Jurkat, Clone E6-1 (cell line): Measurements from ENCODE around the gene CFAP46.
"Not testable (repeated sequence)": the region's sequence is repeated elsewhere in the genome, so short reads cannot be mapped to it uniquely, and the experiment has no call there.

Experiments used
- DNase-seq: peaks from one replicate; pipeline ENCODE4 v3.0.0-alpha.2; 2011; ENCODE audit warnings: low read depth, low spot score
- H3K4me3 ChIP-seq: 2 replicates; pipeline ENCODE4 v1.5.1; 2011; ENCODE audit warnings: mild to moderate bottlenecking, low read length, control low read depth, moderate library complexity

The CFAP46 gene

DNA sequence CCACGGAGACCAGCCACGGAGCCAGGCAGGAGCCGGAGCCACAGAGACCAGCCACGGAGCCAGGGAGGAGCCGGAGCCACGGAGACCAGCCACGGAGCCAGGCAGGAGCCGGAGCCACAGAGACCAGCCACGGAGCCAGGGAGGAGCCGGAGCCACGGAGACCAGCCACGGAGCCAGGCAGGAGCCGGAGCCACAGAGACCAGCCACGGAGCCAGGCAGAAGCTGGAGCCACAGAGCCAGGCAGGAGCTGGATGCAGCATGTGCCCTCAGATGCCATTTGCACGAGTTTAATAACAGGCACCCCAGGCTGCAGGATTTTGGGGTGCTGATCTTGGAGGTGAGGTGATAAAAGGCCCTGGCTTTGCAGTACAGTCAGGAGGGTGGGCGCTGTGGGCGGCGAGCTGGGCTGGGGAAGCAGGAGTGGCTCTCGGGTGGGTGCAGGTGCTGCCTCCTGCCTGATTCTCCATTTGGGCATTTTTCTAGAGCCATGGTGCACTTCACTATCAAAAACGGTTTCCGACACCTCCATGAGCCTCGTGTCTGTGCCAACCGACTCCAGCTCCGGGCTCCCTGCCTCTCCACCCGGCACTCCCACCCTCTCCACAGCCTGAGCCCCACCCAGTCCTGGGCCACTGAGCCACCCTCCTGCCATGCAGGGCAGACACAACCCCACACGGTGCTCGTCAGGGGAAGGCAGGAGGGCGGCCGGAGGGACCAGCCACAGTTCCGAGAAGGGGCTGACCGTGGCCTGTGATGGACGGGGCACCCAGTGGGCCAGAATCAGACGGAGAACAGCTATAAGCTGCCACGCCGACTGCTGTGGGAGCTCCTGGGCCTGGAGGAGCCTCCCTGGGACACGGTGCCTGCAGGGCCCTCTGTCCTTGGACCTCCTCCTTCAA, 115.6 kb downstream of the CFAP46 start:
- H3K4me3 ChIP-seq, result no peak overlapping the region
- no peak for DNase-seq

DNA sequence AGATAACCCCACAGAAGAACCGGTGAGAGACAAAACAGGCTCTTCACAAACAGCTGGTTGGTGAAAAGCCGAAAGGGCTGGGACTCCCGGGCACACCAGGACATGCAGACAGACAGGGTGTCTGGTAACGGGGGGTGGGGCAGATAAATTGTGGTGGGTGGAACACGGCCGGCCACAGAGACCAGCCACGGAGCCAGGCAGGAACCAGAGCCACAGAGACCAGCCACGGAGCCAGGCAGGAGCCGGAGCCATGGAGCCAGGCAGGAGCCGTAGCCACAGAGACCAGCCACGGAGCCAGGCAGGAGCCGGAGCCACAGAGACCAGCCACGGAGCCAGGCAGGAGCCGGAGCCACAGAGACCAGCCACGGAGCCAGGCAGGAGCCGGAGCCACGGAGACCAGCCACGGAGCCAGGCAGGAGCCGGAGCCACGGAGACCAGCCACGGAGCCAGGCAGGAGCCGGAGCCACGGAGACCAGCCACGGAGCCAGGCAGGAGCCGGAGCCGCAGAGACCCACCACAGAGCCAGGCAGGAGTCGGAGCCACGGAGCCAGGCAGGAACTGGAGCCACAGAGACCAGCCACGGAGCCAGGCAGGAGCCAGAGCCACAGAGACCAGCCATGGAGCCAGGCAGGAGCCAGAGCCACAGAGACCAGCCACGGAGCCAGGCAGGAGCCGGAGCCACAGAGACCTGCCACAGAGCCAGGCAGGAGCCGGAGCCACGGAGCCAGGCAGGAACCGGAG, 116.4 kb downstream of the CFAP46 start:
- not testable (repeated sequence) for DNase-seq, H3K4me3 ChIP-seq

DNA sequence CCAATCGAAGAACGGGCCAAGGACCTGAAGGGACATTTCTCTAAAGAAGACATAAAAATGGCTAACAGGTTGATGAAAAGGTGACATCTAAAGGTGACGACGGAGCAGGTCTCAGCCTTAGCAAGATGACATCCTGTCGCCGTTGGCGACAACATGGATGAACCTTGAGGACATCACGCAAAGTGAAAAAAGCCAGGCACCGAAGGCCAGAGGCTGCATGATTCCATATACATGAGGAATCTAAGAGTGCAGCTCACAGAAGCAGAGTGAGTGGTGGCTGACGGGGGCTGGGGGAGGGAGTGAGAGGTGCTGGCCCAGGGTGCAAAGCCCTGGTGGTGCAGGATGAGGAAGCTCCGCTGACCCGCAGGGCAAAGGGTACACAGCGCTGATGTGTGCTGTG, 122.3 kb downstream of the CFAP46 start:
- H3K4me3 ChIP-seq, result no peak overlapping the region
- DNase-seq, result no peak

DNA sequence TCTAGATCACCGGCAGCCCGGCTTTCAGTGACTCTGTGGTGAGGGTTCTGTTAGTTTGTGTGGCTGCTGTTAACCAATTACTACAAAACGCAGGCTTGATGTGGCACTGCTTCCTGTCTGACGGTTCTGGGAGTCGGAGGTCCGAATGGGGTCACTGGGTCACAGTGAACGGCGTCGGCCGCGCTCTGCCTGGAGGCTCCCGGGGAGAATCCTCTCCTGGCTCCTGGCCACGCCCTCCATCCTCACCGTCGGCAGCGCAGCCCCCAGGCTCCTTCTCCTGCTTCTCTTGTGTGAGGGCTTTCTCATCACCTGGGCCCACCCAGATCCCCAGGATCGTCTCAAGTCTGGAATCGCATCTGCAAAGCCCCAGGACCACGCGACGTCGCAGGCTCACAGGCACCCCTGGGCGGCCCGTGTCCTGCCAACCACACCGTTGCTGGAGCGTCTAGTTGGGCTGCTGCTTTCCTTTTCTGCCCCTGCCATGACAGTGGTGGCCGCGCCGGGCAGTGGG, 124.6 kb downstream of the CFAP46 start:
- DNase-seq, result no peak
- H3K4me3 ChIP-seq, result no peak overlapping the region

DNA sequence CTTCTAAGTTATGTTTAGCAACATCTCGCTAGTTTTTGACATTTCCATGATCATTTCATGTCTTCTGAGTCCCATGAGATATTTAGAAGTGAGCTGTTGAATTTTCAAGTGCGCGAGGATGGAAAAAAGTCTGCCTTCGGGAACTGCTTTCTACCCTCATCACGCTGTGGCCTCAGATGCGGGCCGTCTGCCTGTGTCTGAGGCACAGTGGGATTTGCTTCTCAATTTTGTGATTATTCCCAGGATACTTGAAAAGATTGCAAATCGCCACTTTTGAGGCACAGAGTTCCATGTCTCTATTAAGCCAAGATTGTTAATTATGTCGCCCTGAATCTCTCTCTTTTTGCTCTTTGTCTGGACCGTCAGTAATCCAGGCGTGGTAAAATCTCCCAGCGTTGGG, 125.7 kb downstream of the CFAP46 start:
- no peak overlapping the region for H3K4me3 ChIP-seq
- DNase-seq, result no peak

DNA sequence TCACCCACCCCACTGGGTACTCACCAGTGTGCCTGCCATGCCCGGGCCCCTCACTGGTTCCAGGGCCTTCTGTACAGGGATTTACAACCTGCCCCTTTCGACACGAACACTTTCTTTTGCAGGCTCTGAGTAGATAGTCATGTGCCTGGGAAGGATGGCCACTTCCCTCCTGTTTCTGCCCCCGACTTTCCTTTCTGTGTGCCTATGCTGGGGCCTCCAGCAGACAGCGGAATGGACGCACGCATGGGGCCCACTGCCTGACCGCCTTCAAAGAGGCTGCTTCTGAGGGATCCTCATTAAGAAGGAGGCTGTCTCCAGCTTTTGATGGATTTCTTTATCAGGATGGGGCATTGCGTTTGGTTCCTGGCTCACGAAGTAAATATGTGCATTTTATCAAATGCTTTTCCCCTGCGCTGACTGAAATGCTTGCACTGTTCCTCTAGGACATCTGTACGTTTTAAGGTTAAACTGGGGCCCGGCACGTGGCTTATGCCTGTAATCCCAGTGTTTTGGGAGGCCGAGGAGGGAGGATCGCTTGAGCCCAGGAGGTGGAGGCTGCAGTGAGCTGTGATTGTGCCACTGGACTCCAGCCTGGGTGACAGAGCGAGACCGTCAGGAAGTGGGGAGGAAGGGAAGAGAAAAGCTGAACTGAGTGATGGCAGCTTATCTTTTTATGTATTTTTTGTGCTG, 127.1 kb downstream of the CFAP46 start:
- no peak for DNase-seq
- H3K4me3 ChIP-seq, result no peak overlapping the region

DNA sequence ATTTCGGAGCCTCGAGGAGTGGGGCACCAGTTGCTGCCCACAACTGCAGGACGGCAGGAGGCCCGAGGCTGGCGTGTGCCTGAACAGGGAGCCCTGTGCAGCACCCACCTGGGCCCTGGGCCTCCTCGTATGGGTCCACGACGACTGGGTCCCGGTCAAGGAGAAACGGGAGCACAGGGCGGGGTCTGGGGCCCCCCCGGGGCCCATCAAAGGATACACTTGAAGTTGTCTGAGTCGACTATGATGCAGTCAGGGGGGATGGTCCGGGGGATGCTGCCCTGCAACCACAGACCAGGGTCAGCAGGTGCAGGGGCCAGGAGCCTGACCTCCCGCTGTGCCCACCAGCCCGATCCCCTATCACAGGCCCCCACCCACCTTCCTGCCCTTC, 127.9 kb downstream of the CFAP46 start:
- no peak overlapping the region for H3K4me3 ChIP-seq
- DNase-seq, result no peak

DNA sequence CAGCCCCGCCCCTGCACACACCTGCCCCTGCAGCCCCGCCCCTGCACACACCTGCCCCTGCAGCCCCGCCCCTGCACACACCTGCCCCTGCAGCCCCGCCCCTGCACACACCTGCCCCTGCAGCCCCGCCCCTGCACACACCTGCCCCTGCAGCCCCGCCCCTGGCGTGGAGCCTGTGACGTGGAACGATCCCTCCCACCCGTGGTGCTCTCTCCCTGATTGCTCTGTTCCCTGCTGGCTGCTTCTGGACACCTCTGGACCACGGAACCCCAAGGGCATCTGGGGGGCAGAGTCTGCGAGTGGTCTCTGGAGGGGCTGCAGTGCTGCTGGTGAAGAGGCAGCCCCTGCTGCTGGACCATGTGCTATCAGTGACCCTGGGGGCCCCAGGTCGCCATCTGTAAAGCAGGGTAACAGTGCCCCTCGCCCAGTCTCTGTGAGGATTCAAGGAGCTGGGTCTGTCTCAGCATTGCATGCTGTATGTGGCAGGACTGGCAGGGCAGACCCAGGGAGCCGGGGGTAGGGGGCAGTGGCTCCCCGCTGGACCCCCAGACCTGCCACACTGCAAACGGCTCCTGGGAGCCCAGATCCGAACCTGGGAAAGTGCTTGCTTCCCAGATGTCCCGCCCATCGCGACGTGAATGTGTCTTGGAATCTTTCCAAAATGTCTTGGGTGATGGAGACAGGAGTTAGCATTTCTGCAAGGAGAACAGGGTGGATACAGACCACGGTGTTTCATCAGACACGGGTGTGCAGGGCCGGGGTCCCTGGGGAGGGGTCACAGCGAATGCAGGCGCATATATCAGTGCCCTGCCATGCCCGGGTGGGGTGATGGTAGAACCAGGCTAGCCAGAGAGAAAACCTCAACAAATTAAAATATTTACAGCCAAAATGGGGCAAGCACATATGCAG, 128.6 kb downstream of the CFAP46 start:
- H3K4me3 ChIP-seq, result no peak overlapping the region
- DNase-seq, result no peak

DNA sequence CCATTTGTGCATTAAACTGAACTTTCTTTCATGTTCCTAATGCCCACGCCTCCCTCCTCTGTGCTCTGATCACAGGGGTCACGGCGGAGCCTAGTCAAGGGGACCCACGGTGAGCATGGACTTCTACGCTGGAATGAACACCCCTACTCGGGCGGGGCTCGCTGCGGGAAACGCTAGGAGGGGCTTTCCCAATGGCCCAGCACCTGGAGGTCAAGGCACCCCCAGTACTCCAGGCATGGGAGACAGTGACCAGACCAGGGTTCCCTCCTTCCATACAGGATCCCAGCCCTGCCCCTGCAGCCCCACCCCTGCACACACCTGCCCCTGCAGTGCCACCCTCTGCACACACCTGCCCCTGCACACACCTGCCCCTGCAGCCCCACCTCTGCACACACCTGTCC, 129.4 kb downstream of the CFAP46 start:
- H3K4me3 ChIP-seq, result no peak overlapping the region
- DNase-seq, result no peak

DNA sequence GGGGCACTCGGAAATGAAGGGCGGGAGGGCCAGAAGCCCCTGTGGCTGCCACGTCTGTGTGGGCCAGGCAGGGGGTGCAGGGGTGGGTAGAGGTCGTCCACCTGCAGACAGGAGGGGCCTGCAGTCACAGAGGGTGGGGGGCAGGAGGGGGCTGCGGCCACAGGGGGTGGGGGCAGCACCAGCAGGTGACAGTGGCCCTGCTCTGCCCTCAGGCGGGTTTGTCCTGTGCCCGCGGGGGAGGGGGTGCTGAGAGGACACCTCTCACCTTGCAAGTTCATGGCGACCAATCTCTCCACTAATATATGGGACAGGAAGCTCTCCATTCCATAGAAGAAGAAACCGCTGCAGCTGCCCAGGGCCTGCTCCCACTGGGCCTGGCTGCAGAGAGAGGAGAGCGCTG, 129.8 kb downstream of the CFAP46 start:
- H3K4me3 ChIP-seq, result no peak overlapping the region
- DNase-seq, result no peak

DNA sequence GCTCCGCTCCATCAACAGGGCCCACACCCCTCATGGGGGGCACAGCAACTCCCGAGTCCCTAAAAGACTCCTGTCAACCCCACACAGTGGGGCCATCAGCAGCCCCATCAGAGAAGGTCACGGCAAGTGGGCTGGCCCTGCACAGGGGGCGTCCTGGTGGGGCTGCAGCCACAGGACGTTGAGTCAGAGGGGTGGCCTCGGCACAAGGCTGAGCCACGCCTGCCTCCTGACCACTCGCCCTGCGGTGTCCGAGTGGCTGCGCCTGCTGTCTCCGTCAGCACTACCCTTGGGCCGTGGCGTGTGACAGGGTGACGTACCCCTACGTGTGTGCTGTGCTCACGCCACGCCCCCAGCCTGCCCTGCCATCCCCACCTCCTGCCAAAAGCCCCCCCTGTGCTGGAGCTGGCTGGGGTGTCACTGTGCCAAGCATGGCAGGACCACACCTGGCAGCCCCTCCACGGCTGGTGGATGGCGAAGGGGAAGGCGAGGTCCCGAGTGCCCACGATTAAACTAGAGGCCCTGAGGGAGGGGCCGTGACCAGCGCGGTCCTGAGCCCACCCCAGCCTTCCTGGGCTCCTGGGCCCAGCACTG, 130.4 kb downstream of the CFAP46 start:
- DNase-seq, result no peak
- H3K4me3 ChIP-seq, result no peak overlapping the region

DNA sequence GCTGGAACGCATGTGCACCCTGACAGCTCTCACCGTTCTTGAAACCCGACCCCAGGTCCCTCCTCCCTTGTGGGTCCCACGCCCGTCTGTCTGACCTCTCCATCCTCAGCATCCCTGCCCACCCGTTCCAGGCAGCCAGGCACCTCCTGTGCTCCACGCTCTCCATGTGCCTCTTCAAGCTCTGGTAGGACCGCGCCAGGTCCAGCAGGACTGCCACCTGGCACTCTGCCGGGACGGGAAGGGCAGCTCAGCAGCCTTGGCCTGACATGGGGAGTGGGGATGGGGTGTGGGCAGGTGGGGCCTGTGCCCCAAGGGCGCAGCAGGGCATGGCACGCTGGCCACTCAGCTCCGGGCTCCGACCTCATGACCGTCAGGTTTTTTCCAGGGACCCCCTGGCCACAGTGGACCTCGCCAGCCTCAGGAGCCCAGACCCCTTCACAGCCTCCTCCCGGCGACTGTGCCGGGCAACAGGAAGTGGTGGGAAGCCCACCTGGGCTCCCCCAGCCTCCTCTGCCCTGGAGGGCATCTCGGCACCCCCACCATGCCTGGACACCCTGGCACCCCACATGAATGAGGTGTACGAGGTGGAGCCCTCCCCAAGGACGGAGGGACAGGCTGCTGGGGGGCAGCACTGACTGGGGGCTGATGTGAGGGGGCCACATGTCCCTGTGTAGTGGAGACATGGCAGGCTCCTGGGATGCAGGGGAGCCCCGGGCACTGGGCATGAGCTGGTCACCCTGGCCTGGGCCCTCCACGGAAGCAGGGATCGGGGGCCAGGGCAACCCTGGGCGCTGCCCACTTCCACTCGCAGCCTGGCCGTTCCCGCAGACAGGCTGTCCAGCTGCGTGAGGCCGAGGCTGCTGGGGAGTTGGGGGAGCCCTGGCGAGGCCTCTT, 131.3 kb downstream of the CFAP46 start:
- H3K4me3 ChIP-seq, result no peak overlapping the region
- DNase-seq, result no peak

DNA sequence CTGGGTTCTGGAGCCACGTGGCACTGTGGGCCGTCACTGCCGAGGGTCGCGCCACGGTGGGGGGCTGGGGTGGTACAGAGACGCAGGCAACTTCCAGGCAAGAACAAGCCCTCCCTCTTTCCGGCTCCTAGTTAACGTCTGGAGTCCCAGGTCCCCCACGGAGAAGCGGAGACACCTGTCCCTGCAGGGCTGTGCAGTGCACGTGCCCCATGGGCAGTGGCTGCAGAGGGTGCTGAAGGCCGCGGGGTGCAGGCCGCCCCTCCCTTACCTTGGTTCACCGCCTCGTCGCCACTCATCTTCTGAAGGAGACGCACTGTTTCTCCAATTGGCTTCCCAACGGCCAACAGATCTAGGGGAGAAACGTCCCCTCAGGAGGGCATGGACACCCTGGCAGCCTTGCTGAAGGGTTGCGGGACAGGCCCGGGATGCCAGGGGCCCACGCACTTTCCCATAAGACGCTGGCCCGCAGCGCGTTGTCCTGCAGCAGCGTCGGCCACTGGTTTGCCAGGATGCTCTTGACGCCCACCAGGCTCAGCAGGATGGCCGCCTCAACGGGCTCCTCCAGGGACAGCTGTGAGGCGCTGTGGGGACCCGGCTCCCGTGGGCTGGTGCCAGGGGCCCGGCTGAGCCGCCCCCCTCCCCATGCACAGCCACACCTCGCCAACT, 132.1 kb downstream of the CFAP46 start:
- H3K4me3 ChIP-seq, result no peak overlapping the region
- DNase-seq, result no peak

DNA sequence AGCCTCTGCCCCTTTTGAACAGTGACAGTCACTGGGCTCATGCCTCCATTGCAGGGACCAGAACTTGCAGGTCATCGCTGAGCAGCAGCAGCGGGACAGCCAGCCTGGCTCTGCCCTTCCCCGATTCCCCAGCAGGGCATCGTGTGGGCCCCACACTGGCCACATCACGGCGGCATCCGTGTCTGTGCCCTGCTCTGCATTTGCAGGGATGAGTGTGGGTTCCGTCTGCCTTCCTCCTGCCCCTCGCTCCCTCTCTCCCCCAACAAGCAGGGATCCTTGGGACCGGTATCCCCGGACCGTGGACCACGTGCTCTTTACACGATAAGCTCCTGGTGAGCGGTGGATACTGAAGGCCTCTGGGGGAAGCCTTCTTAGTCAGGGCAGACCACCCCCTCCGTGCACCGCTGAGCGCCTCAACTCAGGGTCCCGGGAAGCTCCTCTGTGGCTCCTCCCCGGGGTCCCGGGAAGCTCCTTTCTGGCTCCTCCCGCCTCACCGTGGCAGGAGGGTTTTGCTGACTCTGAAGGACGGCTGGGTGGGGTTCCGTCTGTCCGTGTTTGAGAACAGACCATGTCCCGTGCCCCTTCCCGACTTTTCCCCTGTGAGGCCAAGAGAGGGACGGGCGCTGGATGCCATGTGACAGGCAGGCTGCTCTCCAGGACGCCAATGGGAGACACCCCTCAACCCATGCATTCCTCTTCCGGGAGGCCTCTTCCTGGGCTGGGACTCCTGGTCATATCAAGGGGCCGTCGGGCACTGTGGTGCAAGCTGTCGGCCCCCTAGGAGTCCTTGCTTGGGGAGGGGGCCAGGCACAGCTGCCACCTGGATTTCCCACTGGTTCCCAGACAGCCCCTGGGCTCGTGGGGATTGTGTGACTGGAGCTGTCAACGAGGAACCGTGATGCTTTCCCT, 132.9 kb downstream of the CFAP46 start:
- no peak overlapping the region for H3K4me3 ChIP-seq
- DNase-seq, result no peak

DNA sequence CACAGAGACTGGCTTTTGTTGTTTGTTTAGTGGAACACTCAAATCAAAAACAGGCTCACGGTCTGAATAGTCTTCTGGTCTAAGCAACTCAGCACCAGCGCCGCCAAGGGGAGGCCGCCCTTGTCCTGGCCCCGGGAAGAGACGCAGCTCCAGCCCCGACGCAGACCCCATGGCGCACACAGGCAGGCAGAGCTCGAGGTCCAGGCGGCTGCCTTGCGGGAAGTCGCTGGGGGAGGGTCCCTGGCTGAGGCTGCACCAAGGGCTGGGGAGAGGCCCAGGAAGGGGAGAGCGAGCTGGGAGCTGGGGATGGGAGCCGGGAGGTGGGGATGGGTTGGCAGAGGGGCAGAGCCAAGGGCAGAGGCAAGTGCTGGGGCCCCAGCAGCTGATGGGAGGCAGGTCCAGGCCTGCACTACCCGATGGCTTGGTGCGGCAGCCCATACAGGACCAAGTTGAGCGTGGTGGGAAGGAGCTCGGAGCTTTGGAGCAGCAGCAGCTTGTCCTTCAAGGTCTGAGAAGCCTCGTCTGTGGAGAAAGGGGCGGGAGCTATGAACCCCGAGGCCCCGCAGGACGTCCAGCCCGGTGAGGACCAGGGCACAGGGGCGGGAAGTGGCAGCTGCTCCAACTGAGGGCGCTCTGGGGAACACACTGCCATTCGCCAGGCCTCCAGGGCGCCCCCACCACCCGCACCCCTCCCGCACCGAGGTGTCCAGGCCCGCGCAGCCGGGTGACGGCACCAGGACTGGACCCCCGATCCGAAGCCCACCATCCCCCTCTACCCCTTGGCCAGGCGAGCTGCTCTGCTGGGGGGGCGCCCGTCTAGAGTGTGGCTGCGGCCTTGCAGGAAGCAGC, 133.8 kb downstream of the CFAP46 start:
- no peak overlapping the region for H3K4me3 ChIP-seq
- no peak for DNase-seq
